GM23338 (cell line): Measurements from ENCODE around the gene ITGB3BP. TPM values are rescaled to one million over a fixed set of nuclear protein-coding genes. Genes with fewer than 3 reads are reported as not detected.

ENCODE experiments used
- ATAC-seq: fragments of 200-7000 bp; cut with Tn5 transposase; 3 replicates; pipeline ENCODE4 v1.9.1; 2020
- DNase-seq: peaks from one replicate; pipeline ENCODE4 v3.0.0-alpha.2; 2015; ENCODE audit warnings: low spot score
- H2AFZ ChIP-seq: fragments of 200-600 bp; sonication (generic); 2 replicates; pipeline ENCODE4 v1.8.0; 2016; ENCODE audit warnings: antibody characterized with exemption, mild to moderate bottlenecking, moderate library complexity
- H3F3A ChIP-seq: fragments of 200-600 bp; sonication (generic); replicated peaks from 2 replicates; pipeline ENCODE4 v1.8.0; 2017; ENCODE audit warnings: antibody characterized with exemption, mixed run types, low read depth
- H3K27ac ChIP-seq: fragments of 200-600 bp; sonication (generic); 2 replicates; pipeline ENCODE4 v1.6.1; 2016; ENCODE audit warnings: low read depth
- H3K27me3 ChIP-seq: fragments of 200-600 bp; sonication (generic); 2 replicates; pipeline ENCODE4 v1.8.0; 2016; ENCODE audit warnings: mild to moderate bottlenecking, mixed run types, moderate library complexity; ENCODE audit not compliant: insufficient read depth
- H3K36me3 ChIP-seq: fragments of 200-600 bp; sonication (generic); 2 replicates; pipeline ENCODE4 v1.8.0; 2016; ENCODE audit warnings: mild to moderate bottlenecking; ENCODE audit not compliant: insufficient read depth
- H3K4me1 ChIP-seq: fragments of 200-600 bp; sonication (generic); 2 replicates; pipeline ENCODE4 v1.8.0; 2016; ENCODE audit warnings: mild to moderate bottlenecking, moderate library complexity; ENCODE audit not compliant: insufficient read depth
- H3K4me2 ChIP-seq: fragments of 200-600 bp; sonication (generic); 2 replicates; pipeline ENCODE4 v1.7.1; 2017; ENCODE audit warnings: mixed run types
- H3K4me3 ChIP-seq: fragments of 200-600 bp; sonication (generic); 2 replicates; pipeline ENCODE4 v1.6.1; 2016; ENCODE audit warnings: mixed run types
- H3K79me2 ChIP-seq: fragments of 200-600 bp; sonication (generic); replicated peaks from 2 replicates; pipeline ENCODE4 v1.8.0; 2017; ENCODE audit warnings: mild to moderate bottlenecking; ENCODE audit not compliant: insufficient read depth
- H3K9me2 ChIP-seq: fragments of 200-600 bp; sonication (generic); 2 replicates; pipeline ENCODE4 v1.8.0; 2017; ENCODE audit not compliant: insufficient read depth
- H4K20me1 ChIP-seq: fragments of 200-600 bp; sonication (generic); replicated peaks from 2 replicates; pipeline ENCODE4 v1.8.0; 2017; ENCODE audit warnings: mild to moderate bottlenecking; ENCODE audit not compliant: insufficient read depth
- H3K27ac Mint-ChIP-seq: 2 replicates; pipeline ENCODE4 v1.8.0; 2020; ENCODE audit warnings: inconsistent platforms, mild to moderate bottlenecking, moderate library complexity, mixed read lengths
- H3K27me3 Mint-ChIP-seq: 3 replicates; pipeline ENCODE4 v1.8.0; 2022; ENCODE audit warnings: low read depth, mild to moderate bottlenecking, moderate library complexity, mixed read lengths, inconsistent platforms; ENCODE audit not compliant: insufficient read depth, poor library complexity
- H3K36me3 Mint-ChIP-seq: 3 replicates; pipeline ENCODE4 v1.8.0; 2021; ENCODE audit warnings: low read depth, mild to moderate bottlenecking, inconsistent platforms, moderate library complexity, mixed read lengths
- H3K4me1 Mint-ChIP-seq: 3 replicates; pipeline ENCODE4 v1.8.0; 2020; ENCODE audit warnings: mild to moderate bottlenecking, inconsistent platforms, mixed read lengths
- H3K4me3 Mint-ChIP-seq: 3 replicates; pipeline ENCODE4 v1.8.0; 2021; ENCODE audit warnings: moderate library complexity, mild to moderate bottlenecking, inconsistent platforms, mixed read lengths
- H3K9me3 Mint-ChIP-seq: 3 replicates; pipeline ENCODE4 v1.8.0; 2020; ENCODE audit warnings: moderate library complexity, mild to moderate bottlenecking, inconsistent platforms, mixed read lengths
- CTCF ChIP-seq, 2 experiments: fragments of 200-600 bp in 1 of 2; sonication (generic) in 1 of 2; conservative IDR thresholded peaks; 2 replicates each; pipeline versions ENCODE4 v1.5.1 to v1.6.1; 2016 to 2017; ENCODE audit warnings: antibody characterized with exemption in 2 of 2, low read depth in 2 of 2, mild to moderate bottlenecking in 2 of 2, moderate library complexity in 1 of 2
- ETS1 ChIP-seq: IDR thresholded peaks from 2 replicates; pipeline ENCODE4 v1.6.1; 2016; ENCODE audit warnings: antibody characterized with exemption
- EZH2phosphoT487 ChIP-seq: fragments of 200-600 bp; sonication (generic); IDR thresholded peaks from one replicate; pipeline ENCODE4 v1.8.1; 2018; ENCODE audit warnings: antibody characterized with exemption; ENCODE audit not compliant: unreplicated experiment
- NANOG ChIP-seq: IDR thresholded peaks from 2 replicates; pipeline ENCODE4 v1.6.1; 2016; ENCODE audit warnings: antibody characterized with exemption, borderline replicate concordance
- POLR2AphosphoS5 ChIP-seq: IDR thresholded peaks from 2 replicates; pipeline ENCODE4 v1.6.1; 2016; ENCODE audit warnings: antibody characterized with exemption, low read depth
- REST ChIP-seq: IDR thresholded peaks from one replicate; pipeline ENCODE4 v1.6.1; 2018; ENCODE audit warnings: antibody characterized with exemption; ENCODE audit not compliant: unreplicated experiment
- STAT1 ChIP-seq: IDR thresholded peaks from one replicate; pipeline ENCODE4 v1.6.1; 2016; ENCODE audit warnings: antibody characterized with exemption; ENCODE audit not compliant: unreplicated experiment
- ZNF114 ChIP-seq: fragments of 250-450 bp; sonication (Bioruptor Pico); IDR thresholded peaks from 2 replicates; pipeline ENCODE4 v1.5.0; 2020; ENCODE audit warnings: mild to moderate bottlenecking, moderate library complexity
- ZNF331 ChIP-seq: fragments of 250-450 bp; sonication (Bioruptor Pico); IDR thresholded peaks from 2 replicates; pipeline ENCODE4 v1.5.0; 2020; ENCODE audit warnings: low read depth, mild to moderate bottlenecking, moderate library complexity
- polyA plus RNA-seq: library from polyadenylated mRNA; unstranded; fragments of >200 nt; fragmentation: Nextera tagmentation; extraction: Ambion mirVana; gene quantifications from 2 replicates; pipeline ENCODE4 v1.2.1, GENCODE V29; 2016
- total RNA-seq: library from RNA; depleted of rRNA; stranded (reverse); fragments of >200 nt; shearing (Covaris generic); gene quantifications from 2 replicates; pipeline ENCODE4 v1.2.3, GENCODE V29; 2014

The ITGB3BP gene
- total and polyA plus RNA-seq, 2 experiments from 2014 or later: 49.4 to 101 TPM

GRCh38 chr1:63547621-63548294, 24.7 kb upstream of the ITGB3BP start (continued):
- TF ChIP-seq REST: no peak
- TF ChIP-seq POLR2AphosphoS5: no peak
- no peak for TF ChIP-seq ZNF331 (CRISPR knock-in tag)

- Histone ChIP-seq H4K20me1 (no peaks in the 10 kb centered on the region), H3K4me2 (no peak overlapping the region), H3K27ac (no peak overlapping the region), H3K9me2 (no peaks in the 10 kb centered on the region), H3K4me3 (no peak overlapping the region), H3K36me3 (no peaks in the 10 kb centered on the region), H3K79me2 (no peaks in the 10 kb centered on the region), H2AFZ (no peak overlapping the region), H3F3A (no peaks in the 10 kb centered on the region), H3K27me3 (no peaks in the 10 kb centered on the region), H3K4me1 (peaks cover 3% of the 10 kb centered on the region; the same call in 1 of the 2 replicates)
- Mint-ChIP-seq H3K27me3 (peaks cover 2% of the 10 kb centered on the region), H3K27ac (no peak overlapping the region), H3K4me3 (no peak overlapping the region), H3K9me3 (no peaks in the 10 kb centered on the region), H3K36me3 (no peaks in the 10 kb centered on the region), H3K4me1 (no peaks in the 10 kb centered on the region)
- DNase-seq: no peak
- no peak for ATAC-seq
- TF ChIP-seq ETS1 (no peak), ZNF114 (CRISPR knock-in tag) (no peak), NANOG (no peak), EZH2phosphoT487 (no peak), POLR2AphosphoS5 (no peak), CTCF (conservative IDR thresholded peaks at IDR 0.05; ENCODE audit: low read depth in 2 of 2) (no peak), REST (no peak), ZNF331 (CRISPR knock-in tag) (no peak), STAT1 (no peak)
Measured at GRCh38 chr1:63545780-63546179, 22.8 kb upstream of the ITGB3BP start.
